ENCODE data around the gene WWC1. TPM values are rescaled to one million over a fixed set of nuclear protein-coding genes. Genes with fewer than 3 reads are reported as not detected.

The WWC1 gene
- total RNA-seq, 1 donor from 2014 or later, result 18.7 TPM

DNA sequence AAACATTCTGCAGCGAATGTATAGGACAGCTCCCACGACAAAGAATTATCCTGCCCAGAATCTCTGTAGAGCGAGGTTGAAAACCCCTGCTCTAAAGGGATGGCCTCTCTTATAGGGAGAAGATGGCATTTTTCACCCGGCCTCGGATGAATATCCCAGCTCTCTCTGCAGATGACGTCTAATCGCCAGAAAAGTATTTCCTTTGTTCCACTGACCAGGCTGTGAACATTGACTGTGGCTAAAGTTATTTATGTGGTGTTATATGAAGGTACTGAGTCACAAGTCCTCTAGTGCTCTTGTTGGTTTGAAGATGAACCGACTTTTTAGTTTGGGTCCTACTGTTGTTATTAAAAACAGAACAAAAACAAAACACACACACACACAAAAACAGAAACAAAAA is 177.4 kb downstream of the WWC1 start:
- Histone ChIP-seq H3K27ac (no peak overlapping the region), H3K27me3 (no peaks in the 10 kb centered on the region), H3K4me3 (no peak overlapping the region), H3K9me3 (no peaks in the 10 kb centered on the region), H3K36me3 (no peaks in the 10 kb centered on the region), H3K4me1 (no peaks in the 10 kb centered on the region)
- DNase-seq (ENCODE audit: extremely low spot score in 2 of 2), result no peak
- TF ChIP-seq POLR2A (IDR thresholded peaks at IDR 0.05) (no peak), POLR2AphosphoS5 (IDR thresholded peaks at IDR 0.05; ENCODE audit: insufficient read depth in 1 of 2, low read depth in 1 of 2) (no peak)
- TF ChIP-seq, protein P1, sequence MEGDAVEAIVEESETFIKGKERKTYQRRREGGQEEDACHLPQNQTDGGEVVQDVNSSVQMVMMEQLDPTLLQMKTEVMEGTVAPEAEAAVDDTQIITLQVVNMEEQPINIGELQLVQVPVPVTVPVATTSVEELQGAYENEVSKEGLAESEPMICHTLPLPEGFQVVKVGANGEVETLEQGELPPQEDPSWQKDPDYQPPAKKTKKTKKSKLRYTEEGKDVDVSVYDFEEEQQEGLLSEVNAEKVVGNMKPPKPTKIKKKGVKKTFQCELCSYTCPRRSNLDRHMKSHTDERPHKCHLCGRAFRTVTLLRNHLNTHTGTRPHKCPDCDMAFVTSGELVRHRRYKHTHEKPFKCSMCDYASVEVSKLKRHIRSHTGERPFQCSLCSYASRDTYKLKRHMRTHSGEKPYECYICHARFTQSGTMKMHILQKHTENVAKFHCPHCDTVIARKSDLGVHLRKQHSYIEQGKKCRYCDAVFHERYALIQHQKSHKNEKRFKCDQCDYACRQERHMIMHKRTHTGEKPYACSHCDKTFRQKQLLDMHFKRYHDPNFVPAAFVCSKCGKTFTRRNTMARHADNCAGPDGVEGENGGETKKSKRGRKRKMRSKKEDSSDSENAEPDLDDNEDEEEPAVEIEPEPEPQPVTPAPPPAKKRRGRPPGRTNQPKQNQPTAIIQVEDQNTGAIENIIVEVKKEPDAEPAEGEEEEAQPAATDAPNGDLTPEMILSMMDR (IDR thresholded peaks at IDR 0.05), result no peak
- intact Hi-C loops (cut with DNase I), result no loop called here

DNA sequence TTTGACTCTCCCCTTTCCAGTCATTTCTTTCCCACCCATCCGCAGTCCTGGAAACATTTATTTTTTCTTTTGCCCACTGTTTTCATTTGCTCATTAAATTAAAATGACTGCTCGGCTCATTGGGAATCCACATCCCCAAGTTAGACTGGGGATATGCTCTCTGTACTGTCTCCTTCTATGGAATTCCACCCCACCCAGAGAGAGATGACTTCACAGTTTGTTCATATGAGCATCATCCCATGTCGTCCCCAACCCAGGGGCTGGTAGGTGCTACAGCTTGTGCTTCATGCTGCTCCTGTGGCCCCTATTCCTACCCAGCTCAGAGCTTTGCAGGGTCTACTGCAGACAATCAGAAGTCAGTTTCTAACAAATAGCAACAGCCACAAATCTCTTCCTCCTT is 178.4 kb downstream of the WWC1 start:
- Histone ChIP-seq H3K4me3 (no peak overlapping the region), H3K9me3 (no peaks in the 10 kb centered on the region), H3K27me3 (no peaks in the 10 kb centered on the region), H3K36me3 (no peaks in the 10 kb centered on the region), H3K4me1 (no peaks in the 10 kb centered on the region), H3K27ac (no peak overlapping the region)
- intact Hi-C loops (cut with DNase I), result no loop called here
- TF ChIP-seq, protein P1 (IDR thresholded peaks at IDR 0.05), result no peak
- TF ChIP-seq POLR2A (IDR thresholded peaks at IDR 0.05) (no peak), POLR2AphosphoS5 (IDR thresholded peaks at IDR 0.05; ENCODE audit: insufficient read depth in 1 of 2, low read depth in 1 of 2) (no peak)
- no peak for DNase-seq (ENCODE audit: extremely low spot score in 2 of 2)

DNA sequence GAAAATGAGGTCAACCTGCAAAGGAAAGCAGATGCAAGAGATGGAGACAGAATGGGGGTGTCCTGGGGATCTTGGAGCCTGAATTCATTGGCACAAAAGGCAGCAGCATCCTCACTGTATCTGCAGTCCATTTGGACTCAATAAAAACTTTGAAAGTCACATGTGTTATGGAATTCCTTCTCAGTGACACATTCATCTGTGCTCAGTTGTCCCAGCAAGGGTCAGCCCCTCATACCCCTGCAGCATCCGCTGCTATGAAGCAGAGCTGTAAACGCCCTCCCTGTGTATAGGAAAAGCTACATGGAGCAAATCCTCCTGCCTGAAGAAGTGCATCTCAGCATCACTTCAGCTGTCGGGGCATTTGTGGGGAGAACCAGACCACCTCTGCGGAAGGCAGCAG is 180.3 kb downstream of the WWC1 start:
- H3K27ac ChIP-seq, result no peak overlapping the region
- H3K4me3 ChIP-seq, result no peak overlapping the region
- H3K36me3 ChIP-seq, result no peaks in the 10 kb centered on the region
- TF ChIP-seq, protein P1 (IDR thresholded peaks at IDR 0.05), result no peak
- TF ChIP-seq POLR2A (IDR thresholded peaks at IDR 0.05), result no peak
- no peak for TF ChIP-seq POLR2AphosphoS5 (IDR thresholded peaks at IDR 0.05; ENCODE audit: insufficient read depth in 1 of 2, low read depth in 1 of 2)
- DNase-seq (ENCODE audit: extremely low spot score in 2 of 2), result no peak
- no peaks in the 10 kb centered on the region for H3K27me3 ChIP-seq
- no peaks in the 10 kb centered on the region for H3K4me1 ChIP-seq
- no peaks in the 10 kb centered on the region for H3K9me3 ChIP-seq
- intact Hi-C loops (cut with DNase I), result no loop called here

DNA sequence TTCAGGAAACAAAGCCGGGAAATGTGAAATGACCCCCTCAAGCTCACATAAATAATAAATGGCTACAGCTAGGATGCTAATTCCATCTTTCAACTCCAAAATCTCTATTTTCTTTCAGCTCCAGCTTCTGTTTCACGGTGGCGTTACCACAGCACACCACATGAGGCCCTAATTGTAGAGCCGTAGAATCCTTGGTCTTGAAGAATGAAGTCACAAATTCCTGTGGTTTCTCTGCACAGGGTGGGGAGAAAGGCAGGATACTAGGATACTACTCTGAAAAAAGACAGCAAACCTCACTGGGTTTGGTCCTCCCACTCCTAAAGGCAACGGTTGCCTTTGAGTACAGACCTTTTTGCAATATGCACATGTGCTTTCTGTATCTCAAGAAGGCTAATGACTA is 180.9 kb downstream of the WWC1 start:
- H3K4me1 ChIP-seq, result no peaks in the 10 kb centered on the region
- no peak for TF ChIP-seq POLR2AphosphoS5 (IDR thresholded peaks at IDR 0.05; ENCODE audit: insufficient read depth in 1 of 2, low read depth in 1 of 2)
- TF ChIP-seq, protein P1 (IDR thresholded peaks at IDR 0.05), result no peak
- TF ChIP-seq POLR2A (IDR thresholded peaks at IDR 0.05), result no peak
- no peaks in the 10 kb centered on the region for H3K27me3 ChIP-seq
- H3K27ac ChIP-seq, result no peak overlapping the region
- no peak overlapping the region for H3K4me3 ChIP-seq
- no peaks in the 10 kb centered on the region for H3K9me3 ChIP-seq
- H3K36me3 ChIP-seq, result no peaks in the 10 kb centered on the region
- intact Hi-C loops (cut with DNase I), result no loop called here
- no peak for DNase-seq (ENCODE audit: extremely low spot score in 2 of 2)

GRCh38 chr5:168474319-168474718 is 182.9 kb downstream of the WWC1 start:
- Histone ChIP-seq H3K27ac (no peak overlapping the region), H3K4me3 (no peak overlapping the region), H3K27me3 (no peaks in the 10 kb centered on the region), H3K4me1 (no peaks in the 10 kb centered on the region), H3K36me3 (no peaks in the 10 kb centered on the region), H3K9me3 (no peaks in the 10 kb centered on the region)
- TF ChIP-seq, protein P1 (IDR thresholded peaks at IDR 0.05), result no peak
- TF ChIP-seq POLR2A (IDR thresholded peaks at IDR 0.05), result no peak
- no peak for TF ChIP-seq POLR2AphosphoS5 (IDR thresholded peaks at IDR 0.05; ENCODE audit: insufficient read depth in 1 of 2, low read depth in 1 of 2)
- no peak for DNase-seq (ENCODE audit: extremely low spot score in 2 of 2)
- intact Hi-C loops (cut with DNase I), result no loop called here

Data from vagina (tissue), 2 donors.